NCI-H446 treated with DMSO at 0.1 percent for 48 hours (cell line): Measurements from ENCODE around the gene AURKA.
"Not testable (repeated sequence)": the region's sequence is repeated elsewhere in the genome, so short reads cannot be mapped to it uniquely, and the experiment has no call there.

Experiments used
- DNase-seq: peaks from one replicate; lab custom pipeline; 2025; lab: John Stamatoyannopoulos, UW

AURKA gene

GRCh38 chr20:56391037-56391436, 978 bp downstream of the AURKA start:
- DNase-seq = no peak

DNA sequence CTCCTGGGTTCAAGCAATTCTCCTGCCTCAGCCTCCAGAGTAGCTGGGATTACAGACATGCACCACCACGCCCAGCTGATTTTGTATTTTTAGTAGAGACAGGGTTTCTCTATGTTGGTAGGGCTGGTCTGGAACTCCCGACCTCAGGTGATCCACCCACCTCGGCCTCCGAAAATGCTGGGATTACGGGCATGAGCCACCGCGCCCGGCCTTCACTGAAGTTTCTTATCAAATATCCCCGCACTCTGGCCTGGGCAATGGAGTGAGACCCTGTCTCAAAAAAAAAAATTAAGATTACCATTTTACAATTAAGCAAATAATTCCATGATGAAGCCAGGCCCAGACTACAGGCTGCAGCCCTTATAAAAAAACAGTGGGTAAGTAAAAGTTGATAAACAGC, 1.6 kb downstream of the AURKA start:
- not testable (repeated sequence) for DNase-seq

DNA sequence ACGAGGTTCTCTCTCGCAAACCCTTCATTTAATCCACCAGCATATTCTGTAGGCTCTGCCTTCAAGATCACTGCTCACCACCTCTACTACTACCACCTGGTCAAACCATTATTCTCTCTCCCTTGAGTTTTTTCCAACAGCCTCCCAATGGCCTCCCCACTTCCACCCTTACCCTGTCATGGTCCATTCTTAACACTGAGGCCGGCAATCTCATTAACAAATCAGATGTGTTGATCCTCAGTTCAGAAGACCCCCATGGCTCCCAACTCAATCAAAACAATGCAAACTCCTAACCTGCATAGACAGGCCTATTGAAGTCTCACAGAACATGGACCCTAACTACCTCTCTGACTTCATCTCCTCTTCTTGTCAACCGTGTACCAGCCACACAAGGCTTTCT, 2.2 kb downstream of the AURKA start:
- DNase-seq = no peak

DNA sequence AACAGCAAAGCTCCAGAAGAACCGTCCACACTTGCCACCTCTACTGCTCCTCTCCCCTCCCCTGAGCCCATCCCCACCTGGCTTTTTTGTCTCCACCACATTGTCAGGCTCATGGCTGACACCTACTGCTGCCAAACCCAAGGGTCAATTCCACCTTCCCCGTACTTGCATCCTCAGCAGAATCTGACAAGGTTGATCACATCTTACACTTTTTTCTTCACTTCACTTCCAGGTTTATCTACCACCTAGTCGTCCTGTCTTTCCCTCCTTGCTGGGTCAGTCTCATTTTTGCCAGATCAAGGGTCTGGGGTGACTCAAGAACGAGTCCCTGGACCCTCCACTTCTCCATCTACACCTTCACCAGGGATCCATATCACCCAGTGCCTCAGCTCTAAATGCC, 3.1 kb downstream of the AURKA start:
- no peak for DNase-seq

GRCh38 chr20:56386219-56386618, 5.8 kb downstream of the AURKA start:
- DNase-seq = no peak

DNA sequence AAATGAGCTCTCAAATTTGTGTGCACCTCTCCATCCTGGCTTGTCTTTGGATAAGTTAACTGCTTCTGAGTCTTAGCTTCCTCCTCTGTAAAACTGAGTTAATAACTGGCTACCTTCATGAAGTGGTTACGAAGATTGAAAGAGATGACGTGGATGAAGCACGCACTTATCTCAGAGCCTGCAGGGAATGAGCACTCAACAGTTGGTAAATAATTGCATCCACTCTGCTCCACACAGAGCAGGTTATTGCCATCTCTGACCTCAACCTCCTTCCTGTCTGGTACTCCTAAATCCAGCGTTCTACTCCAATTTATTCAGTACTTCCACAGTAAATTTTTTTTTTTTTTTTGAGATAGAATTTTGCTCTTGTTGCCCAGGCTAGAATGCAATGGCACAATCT, 6.9 kb downstream of the AURKA start:
- DNase-seq = no peak

DNA sequence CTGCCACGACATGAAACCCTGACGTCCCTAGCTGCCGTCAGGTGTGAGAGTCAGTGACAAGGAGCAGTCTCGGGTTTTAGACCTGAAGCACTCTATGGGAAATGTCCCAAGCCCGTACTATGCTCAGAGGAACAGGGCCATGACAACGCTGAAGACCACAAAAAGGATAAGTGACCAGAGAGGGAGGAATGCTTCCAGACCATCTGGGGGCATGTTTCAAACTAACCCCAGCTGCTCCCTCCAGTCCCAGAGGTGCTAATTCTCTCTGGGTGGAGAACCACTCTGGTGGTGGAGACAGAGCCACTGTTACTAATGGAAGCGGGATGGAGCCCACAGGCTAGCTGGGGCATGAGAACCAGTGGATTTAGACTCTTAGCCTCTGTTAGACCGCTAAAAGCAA, 8.7 kb downstream of the AURKA start:
- DNase-seq = no peak

- DNase-seq = no peak
Measured at GRCh38 chr20:56382696-56383095, 9.3 kb downstream of the AURKA start.

DNA sequence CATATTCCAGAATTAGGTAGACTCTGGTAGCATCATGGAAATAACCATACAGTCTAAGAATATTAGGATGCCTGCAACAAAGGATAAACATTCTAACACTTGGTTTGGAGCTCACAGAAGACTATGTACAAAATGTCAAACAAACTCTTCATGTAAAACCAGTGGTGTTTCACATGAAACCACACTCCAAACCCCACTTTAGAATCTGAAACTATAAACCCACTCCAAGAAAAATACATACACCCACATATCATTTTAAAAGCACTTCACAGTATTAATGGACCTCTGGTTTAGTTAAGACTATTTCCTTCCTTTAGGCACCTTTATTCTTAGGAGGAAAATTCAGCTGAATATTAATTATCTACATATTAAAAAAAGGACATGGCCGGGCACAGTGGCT, 10.5 kb downstream of the AURKA start:
- no peak for DNase-seq

DNA sequence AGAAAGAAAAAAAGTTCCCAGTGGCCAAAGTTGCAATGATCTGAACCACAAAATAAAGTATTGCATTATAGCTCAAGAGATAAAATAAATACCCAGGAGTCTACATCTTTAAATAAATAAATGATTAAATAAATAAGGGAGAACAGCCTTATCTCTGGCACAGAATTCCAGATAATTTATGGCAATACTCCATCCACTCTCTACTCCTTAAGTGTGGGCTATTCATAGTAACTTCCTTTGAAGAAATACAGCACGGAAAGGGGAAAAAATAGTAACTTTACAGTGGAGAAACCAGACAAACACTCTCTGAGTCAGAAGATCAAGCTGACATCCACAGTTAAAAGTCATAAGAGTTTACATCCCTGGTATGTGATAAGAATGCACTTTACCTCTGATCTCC, 11.6 kb downstream of the AURKA start:
- no peak for DNase-seq

DNA sequence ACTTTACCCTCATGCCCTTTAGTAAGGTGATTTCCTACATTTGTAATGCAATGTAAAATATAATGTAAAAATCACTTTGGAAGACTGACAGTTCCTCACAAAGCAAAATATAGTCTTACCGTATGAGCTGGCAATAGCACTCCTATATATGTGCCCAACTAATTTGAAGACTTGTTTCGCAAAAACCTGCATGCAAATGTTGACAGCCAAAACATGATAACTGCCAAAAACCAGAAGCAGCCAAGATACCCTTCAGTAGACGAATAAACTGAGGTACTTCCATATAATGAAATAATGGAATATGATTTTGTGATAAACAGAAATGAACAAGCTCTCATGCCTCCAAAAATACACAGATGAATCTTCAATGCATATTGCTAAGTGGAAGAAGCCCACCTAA, 13.6 kb downstream of the AURKA start:
- DNase-seq = no peak

DNA sequence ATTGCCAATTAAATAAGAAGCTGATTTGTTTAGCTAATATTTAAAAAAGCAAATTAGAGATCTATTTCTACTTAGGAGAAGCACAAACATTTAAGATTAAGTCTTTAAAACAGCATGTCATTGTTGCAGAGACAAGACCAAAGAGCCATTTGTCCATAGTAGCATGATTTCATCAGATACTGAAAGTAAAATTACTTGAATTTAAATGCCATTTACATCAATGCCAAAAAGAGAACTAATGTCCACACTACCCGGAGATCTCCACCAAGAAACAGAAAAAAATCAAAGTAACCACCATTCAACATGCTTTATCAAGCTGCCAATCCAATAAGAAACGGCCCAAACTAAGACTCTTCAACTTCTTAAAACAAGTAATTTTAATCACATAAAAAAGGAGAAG, 15.7 kb downstream of the AURKA start:
- no peak for DNase-seq

GRCh38 chr20:56373942-56374341, 18.1 kb downstream of the AURKA start:
- no peak for DNase-seq

- no peak for DNase-seq
Measured at GRCh38 chr20:56372850-56373249, 19.2 kb downstream of the AURKA start.

GRCh38 chr20:56371977-56372376, 20.0 kb downstream of the AURKA start:
- no peak for DNase-seq

GRCh38 chr20:56369179-56369578, 22.8 kb downstream of the AURKA start:
- no peak for DNase-seq

GRCh38 chr20:56368351-56369134, 23.5 kb downstream of the AURKA start:
- no peak for DNase-seq

DNA sequence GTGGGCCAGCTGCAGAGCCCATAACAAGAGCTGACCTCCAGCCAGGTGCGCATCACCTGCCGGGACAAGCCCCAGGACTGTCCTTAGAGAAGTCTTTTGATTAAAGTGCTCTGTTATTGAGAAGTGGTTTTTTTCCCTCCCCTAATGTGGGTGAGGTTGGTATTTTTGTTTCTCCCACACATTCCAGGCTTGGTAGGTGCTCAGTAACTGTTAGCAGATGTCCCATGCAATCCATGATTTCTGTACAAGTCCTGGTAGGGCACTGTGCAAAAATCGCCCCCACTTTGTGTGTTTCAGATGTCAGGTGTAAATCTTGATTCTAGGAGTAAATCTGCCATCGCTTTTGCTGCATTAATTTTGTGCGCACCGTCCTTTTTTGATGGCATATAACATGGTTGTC, 28.5 kb downstream of the AURKA start:
- no peak for DNase-seq

DNA sequence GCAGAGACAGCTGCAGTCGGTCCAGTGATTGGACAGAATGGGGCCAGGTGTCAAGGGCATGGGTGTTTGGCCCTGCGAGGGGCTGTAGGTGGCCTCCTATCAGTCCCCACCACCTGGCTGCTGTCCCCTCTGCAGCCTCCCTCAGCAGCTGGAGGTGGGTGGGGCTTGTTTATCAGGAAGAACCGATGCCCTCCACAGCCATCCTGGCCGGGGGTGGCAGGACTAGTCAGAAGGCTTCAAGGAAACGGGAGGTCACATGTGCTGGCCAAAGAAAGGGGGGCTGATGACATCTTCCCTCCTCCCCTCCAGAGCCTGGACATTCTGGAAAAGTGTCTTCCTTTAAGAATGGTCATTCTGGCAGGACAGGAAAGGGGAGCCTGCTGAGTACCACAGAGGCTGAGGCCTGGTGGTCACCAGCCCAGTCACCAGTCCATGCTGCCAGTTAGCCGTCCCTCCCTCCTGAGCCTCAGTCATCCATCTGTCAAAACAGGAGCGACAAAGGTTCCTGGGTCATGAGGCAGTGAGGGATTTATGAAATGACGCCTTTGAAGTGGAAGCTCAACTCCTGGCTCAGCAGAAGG, 29.1 kb downstream of the AURKA start:
- DNase-seq = no peak

DNA sequence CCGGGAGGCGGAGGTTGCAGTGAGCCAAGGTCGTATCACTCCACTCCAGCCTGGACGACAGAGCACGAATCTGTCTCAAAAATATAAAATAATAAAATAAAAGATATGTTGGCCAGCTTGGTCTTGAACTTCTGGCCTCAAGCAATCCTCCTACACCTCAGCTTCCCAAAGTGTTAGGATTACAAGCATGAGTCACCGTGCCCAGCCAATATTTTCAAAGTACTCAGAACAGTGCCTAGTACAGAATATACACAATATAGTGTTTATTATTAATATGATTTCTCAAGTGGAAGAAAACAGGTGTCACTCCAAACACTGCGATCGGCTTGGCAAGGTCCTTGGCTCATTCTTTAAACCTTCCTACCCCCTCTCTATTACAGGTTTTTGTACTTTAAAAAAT, 30.1 kb downstream of the AURKA start:
- no peak for DNase-seq

GRCh38 chr20:56360908-56361205, 31.2 kb downstream of the AURKA start:
- no peak for DNase-seq

DNA sequence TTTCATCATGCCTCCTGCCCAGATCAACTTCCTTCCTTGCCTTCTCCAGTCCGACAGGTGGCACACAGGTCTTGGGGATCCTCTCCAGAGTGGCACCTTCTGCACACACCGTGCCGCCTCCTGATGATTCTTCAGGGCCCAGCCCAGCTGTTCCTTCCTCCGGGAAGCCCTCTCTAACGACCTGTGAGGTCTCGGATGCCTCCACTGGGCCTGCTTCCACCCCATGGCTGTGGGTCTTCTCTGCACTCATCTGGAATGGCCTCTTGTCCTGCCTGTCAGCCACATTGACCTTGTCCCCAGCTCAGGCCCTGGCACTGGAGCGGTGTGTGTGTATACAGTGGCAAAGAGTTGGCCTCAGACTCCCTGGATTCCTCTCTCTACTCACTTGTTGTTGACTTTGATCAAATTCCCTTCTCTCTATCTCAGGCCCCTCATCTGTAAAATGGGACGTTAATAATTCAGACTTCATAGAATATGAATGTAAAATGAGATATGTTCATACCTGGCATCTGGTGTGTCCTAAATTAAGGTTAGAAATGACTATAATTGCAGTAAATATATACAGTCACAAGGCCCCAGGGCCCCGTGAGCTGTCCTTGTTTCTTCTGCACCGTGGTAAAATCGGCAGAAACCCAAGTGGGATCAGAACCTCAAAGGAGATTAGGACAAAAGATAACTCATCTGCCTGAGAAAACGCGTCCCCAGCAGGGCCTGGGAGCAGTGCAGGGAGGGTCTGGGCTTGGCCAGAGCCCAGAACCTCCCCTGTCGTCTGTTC, 31.7 kb downstream of the AURKA start:
- DNase-seq = no peak
